Stimulated activated CD4-positive, alpha-beta T cell treated with anti-CD3 and anti-CD28 coated beads, Interleukin-15, amount 100 ng/mL, for 24 hours (primary cell): Measurements from ENCODE around the gene KLF13.

Experiments
- DNase-seq: peaks from one replicate; pipeline ENCODE4 v3.0.0-alpha.2; 2020

The KLF13 gene

GRCh38 chr15:31333820-31334219 lies 7.2 kb downstream of the KLF13 start:
- DNase-seq: no peak

- DNase-seq: no peak
Observed at GRCh38 chr15:31335989-31336592, 9.5 kb downstream of the KLF13 start.

- no peak for DNase-seq
Observed at GRCh38 chr15:31336593-31337295, 10.1 kb downstream of the KLF13 start.

GRCh38 chr15:31337352-31338031 lies 10.9 kb downstream of the KLF13 start:
- no peak for DNase-seq

DNA sequence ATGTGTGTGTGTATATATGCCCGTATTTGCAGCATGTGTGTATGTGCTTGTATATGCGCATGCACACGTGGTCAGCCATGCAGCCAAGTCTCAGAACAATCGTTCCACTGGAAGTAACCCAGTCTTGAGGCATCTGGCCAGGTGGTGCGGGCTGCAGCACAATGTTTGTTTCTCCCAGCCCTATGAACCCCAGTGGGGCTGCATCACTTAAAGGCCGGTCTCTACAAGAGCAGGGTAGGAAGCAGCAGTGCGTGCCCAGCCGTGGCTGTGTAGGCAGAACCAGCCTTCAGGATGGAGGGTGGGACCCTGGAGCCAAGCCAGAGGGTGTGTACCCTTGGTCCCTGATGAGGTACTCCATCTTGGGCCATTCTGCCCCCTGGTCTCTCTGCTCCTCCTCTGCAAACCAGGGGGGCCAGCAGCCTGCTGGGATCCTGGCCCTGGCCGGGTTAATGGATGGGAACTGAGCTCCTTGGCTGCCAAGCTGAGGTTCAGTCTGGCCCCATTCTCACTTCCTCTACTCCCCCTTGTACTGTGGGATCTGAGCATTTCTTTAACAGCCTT lies 11.8 kb downstream of the KLF13 start:
- no peak for DNase-seq

DNA sequence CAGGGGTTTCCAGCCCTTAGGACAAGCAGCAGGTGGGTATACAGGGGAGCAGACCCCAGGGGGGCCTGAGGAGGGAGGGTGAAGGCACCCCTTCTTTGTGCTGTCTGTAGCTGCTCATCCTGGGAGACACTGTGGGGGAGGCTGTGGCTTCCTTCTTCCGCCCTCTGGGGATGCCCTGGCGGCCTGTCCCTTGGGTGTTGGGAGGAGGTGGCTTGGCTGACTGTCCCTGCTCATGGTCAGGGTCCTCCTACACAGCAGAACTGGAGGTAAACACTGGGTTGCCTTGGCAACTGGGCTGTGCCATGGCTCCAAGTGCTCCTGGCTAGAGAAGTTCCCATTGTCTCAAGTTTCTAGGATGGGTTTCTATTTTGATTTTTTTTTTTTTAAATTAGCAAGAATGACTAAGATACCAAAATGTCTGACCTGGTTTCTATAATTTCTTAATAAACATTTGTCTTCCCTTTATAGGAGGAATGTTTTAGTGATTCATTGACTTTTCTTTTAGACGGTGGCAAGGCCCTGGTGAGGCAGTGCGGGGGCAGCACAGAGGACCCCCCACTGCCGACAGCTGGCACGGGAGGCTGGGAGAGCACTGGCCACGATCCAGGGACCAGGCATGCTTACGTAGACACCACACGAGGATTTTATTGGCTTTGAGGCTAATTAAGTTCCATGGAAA lies 12.4 kb downstream of the KLF13 start:
- peak; percentile 62 for DNase-seq

- no peak for DNase-seq
Observed at GRCh38 chr15:31339558-31339895, 12.9 kb downstream of the KLF13 start.

DNA sequence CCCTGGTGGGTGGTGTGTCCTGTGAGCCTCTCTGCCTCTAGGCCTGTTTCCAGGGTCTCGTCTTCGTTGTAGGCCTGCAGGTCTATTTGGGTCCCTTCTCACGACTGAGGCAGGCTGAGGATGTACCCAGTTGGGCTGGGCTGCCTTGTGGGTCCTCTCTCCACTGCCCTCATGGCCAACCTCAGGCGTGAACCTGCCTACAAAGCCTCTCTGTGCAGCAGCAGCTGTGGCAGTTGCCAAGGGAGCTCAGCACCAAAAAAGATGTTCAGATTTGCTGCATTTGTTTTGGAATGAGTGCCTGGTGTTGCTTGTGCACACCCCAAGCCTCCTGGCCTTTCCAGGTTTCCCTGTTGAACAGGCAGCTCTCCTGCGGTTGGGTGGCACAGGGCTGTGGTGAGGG lies 13.4 kb downstream of the KLF13 start:
- no peak for DNase-seq

DNA sequence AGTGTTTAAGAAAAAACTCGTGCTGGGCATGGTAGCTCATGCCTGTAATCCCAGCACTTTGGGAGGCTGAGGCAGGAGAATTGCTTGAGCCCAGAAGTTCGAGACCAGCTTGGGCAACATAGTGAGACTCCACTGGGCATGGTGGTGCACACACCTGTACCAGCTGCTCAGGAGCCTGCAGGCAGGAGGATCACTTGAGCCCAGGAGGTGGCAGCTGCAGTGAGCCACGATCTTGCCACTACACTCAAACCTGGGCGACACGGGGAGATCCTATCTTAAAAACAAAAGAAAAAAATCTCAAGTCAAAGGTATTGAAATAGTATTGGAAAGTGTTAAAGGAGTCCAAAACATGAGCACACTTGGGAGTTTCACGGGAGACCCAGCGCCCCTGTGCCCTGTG lies 14.0 kb downstream of the KLF13 start:
- no peak for DNase-seq

DNA sequence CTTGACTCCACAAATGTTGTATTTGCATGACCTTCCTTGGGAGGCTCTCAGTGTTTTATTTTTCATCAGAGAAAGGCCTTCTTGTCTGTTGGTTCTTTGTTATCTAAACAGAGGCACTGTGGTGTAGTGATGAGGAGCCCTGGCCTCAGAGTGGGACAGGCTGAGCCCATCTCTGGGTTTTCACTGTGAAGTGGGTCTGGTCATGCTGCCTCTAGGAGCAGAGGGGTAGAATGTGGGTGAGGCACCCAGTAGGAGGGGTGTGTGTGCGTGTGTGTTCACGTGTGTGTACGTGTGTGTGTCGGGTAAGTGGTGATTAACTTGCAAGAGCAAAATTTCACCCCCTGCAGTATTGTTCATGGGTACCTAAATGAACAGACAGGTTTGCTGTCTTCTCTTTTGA lies 14.4 kb downstream of the KLF13 start:
- DNase-seq: no peak

DNA sequence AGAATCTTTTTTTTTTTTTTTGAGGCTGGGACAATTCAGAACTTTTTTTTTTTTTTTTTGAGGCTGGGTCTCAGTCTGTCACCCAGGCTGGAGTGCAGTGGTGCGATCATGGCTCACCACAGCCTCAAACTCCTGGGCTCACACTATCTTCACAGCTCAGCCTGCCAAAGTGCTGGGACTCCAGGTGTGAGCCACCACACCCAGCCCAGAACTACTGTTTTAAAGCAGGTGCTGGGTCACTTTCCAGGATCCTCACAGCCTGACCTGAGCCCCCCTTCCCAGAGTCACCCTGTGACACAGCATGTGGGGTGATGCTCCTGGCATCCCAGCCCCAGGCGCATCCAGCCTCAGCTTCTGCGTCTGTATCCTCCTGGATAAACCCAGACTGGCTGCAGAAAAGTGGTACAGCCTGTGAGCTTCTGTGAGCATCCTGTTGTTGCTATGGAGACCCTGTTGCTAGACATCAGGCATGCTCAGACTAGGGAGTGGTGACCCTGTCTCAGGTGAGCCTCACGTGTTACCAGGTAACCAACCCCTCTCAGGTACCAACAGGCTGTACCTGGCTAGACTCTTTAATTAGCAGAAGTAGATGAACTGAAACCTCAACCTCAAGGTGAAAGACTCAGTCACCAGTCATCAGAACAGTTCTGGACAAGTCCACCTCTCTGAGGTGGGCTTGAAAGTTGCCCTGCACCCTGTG lies 15.0 kb downstream of the KLF13 start:
- DNase-seq: no peak

- no peak for DNase-seq
Observed at GRCh38 chr15:31342381-31342780, 15.7 kb downstream of the KLF13 start.

DNA sequence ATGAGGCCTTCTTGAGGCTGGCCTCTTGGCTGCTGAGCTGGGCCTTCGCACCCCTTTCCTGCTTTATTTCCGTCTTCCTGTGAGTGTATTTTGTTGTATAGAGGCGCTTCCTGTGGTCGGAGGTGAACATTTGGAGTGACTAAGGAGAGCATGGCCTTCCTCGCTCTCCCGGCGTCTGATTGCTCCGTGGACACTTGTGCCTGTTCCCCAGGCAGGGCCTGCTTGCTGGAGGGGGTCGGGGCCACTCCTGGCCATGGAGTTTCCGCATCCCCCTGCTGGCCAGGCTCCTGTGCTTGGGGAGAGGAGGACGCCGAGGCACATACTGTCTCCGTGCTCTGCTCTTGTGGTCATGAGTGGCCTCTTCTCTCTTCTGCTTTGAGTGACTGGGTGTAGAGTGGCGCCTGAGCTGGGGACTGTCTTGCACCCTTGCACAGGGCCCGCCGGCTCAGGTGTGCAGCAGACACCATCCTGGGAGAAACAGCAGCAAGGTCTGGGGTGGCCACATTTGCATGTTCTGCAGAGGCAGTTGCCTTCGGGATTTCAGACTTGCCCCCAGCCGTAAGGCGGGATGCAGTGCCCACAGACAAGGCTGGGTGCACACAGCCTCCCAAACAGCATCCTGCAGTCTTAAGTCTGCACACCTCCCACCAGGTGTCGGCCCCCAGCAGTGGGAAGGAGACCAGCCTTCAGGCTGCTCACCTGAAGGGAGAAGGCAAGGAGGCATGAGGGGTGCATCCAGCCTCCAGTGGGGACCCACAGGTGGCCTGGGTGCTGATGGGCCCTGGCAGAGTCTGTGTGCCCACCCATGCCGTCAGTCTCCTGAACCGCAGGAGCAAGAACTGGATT lies 16.4 kb downstream of the KLF13 start:
- DNase-seq: peak; percentile 50

GRCh38 chr15:31343831-31344230 lies 17.2 kb downstream of the KLF13 start:
- DNase-seq: no peak

- DNase-seq: no peak
Observed at GRCh38 chr15:31344266-31344665, 17.6 kb downstream of the KLF13 start.

GRCh38 chr15:31344823-31345605 lies 18.4 kb downstream of the KLF13 start:
- peak; percentile 64 for DNase-seq

DNA sequence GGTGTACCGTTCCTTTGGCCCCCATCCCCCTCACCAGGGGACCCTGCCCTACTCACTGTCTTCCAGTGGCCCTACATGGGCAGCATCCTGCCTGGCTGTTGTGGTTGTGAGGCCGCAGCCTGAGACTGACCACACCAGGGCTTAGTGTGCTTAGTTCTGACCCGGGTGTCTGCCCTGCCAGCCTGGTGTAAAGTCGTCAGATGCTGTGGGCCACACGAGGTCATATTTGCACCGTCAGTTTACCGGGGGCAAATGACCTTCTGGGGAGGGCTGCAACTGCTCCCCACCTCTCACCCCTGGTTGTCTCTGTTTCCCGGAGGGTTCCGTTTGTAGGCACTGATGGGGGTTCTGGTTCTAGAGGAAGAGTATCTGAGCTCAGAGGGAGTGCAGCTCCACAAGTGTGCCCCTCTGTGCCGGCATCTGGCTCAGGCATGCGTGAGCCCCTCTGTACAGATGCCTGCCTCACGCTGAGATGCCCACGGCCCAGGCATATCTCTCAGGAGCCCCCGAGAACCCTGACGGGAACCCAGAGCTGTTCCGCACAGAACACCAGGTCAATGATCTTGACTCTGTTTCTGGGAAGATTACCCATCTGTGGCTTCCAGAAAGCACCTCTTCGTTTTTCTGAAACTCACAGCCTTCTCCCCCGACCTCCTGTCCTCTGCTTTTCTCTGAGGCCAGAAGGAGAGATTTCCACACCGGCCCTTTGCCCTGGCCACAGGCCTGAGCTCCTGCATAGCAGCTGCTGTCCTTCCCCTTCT lies 19.2 kb downstream of the KLF13 start:
- DNase-seq: no peak

GRCh38 chr15:31346367-31347066 lies 19.9 kb downstream of the KLF13 start:
- peak; percentile 55 for DNase-seq
